K562 (cell line): ENCODE measurements around the gene VWA1. TPM values are rescaled to one million over a fixed set of nuclear protein-coding genes. Genes with fewer than 3 reads are reported as not detected.
A peak's percentile ranks its signal among the peaks of the same experiment; 100 is the strongest.

Experiments
- ATAC-seq: fragments of 200-7000 bp; cut with Tn5 transposase; 3 replicates; pipeline ENCODE4 v1.9.1; 2020; ENCODE audit warnings: moderate library complexity
- BruUV-seq: library from RNA; stranded (reverse); fragments of 400-500 nt; replicated peaks from 2 replicates; lab custom pipeline; 2021; lab: Mats Ljungman, UMichigan
- CTCF ChIA-PET: fragments of 300-600 bp; formaldehyde crosslinking; extraction: SDS; loops from one replicate; lab custom pipeline; 2021; ENCODE audit warnings: low intra/inter-chr PET ratio; lab: Yijun Ruan, JAX
- POLR2A ChIA-PET: fragments of 300-600, 350-650 bp; sonication (Branson Sonifier 250); formaldehyde crosslinking; extraction: SDS; loops from one replicate; lab custom pipeline; 2021; ENCODE audit warnings: antibody characterized with exemption, inconsistent platforms; lab: Yijun Ruan, JAX
- DNase-seq, 4 experiments: peaks; one replicate each; pipeline versions ENCODE4 v3.0.0 to v3.0.0-alpha.2; 2011 to 2018; ENCODE audit warnings: low spot score in 3 of 4, mixed read lengths in 3 of 4; ENCODE audit errors: extremely low read depth in 1 of 4
- FAIRE-seq: peaks from 2 replicates; lab custom pipeline; 2011; peaks lifted over from hg19 to GRCh38; lab: Jason Lieb, UNC
- H2AFZ ChIP-seq: 2 replicates; pipeline ENCODE4 v1.6.0; 2011; ENCODE audit warnings: low read depth, low read length, control low read depth, inconsistent platforms
- H3K27ac ChIP-seq: fragments of 200-600 bp; 3 replicates; pipeline ENCODE4 v1.8.0; 2011; ENCODE audit warnings: low read depth, mild to moderate bottlenecking, control low read depth, inconsistent platforms, low read length, moderate library complexity, mixed read lengths; ENCODE audit errors: extremely low read depth
- H3K27me3 ChIP-seq, 2 experiments: fragments of 300-600 bp in 1 of 2; 2 replicates in 1 of 2; 3 replicates in 1 of 2; pipeline versions ENCODE4 v1.6.0 to v1.8.0; 2011; ENCODE audit warnings: inconsistent platforms in 2 of 2, low read length in 2 of 2, mild to moderate bottlenecking in 1 of 2, mixed read lengths in 1 of 2, moderate library complexity in 1 of 2; ENCODE audit not compliant: control insufficient read depth in 2 of 2, insufficient read depth in 2 of 2
- H3K36me3 ChIP-seq: fragments of 300-600 bp; 3 replicates; pipeline ENCODE4 v1.8.0; 2011; ENCODE audit warnings: mild to moderate bottlenecking, low read length, inconsistent platforms; ENCODE audit not compliant: control insufficient read depth, insufficient read depth
- H3K4me1 ChIP-seq, 2 experiments: fragments of 200-600 bp in 1 of 2; replicated peaks in 1 of 2; 2 replicates in 1 of 2; 3 replicates in 1 of 2; pipeline versions ENCODE4 v1.5.1 to v1.8.0; 2011; ENCODE audit warnings: inconsistent platforms in 2 of 2, low read length in 2 of 2, mild to moderate bottlenecking in 1 of 2, mixed read lengths in 1 of 2, moderate library complexity in 1 of 2; ENCODE audit not compliant: control insufficient read depth in 2 of 2, insufficient read depth in 2 of 2
- H3K4me2 ChIP-seq: 2 replicates; pipeline ENCODE4 v1.6.1; 2011; ENCODE audit warnings: low read length, control low read depth, inconsistent platforms, mixed read lengths; ENCODE audit not compliant: insufficient read depth
- H3K4me3 ChIP-seq: fragments of 200-600 bp; sonication (generic), shearing (Covaris generic); 2 replicates; pipeline ENCODE4 v1.5.1; 2016; ENCODE audit warnings: control low read depth, inconsistent platforms
- H3K79me2 ChIP-seq: fragments of 200-600 bp; 3 replicates; pipeline ENCODE4 v1.8.0; 2011; ENCODE audit warnings: low read length, inconsistent platforms; ENCODE audit not compliant: control insufficient read depth, insufficient read depth
- H3K9ac ChIP-seq, 2 experiments: 2 replicates each; pipeline versions ENCODE4 v1.6.0 to v1.6.1; 2011; ENCODE audit warnings: low read depth in 2 of 2, low read length in 2 of 2, control low read depth in 1 of 2, inconsistent platforms in 1 of 2, mild to moderate bottlenecking in 1 of 2, mixed read lengths in 1 of 2; ENCODE audit not compliant: insufficient read depth in 1 of 2
- H3K9me1 ChIP-seq: one replicate; pipeline ENCODE4 v1.6.0; 2011; ENCODE audit warnings: inconsistent platforms, mild to moderate bottlenecking, low read length, moderate library complexity; ENCODE audit not compliant: control insufficient read depth, insufficient read depth
- H3K9me3 ChIP-seq: replicated peaks from 2 replicates; pipeline ENCODE4 v1.5.1; 2011; ENCODE audit warnings: low read depth, low read length, inconsistent platforms; ENCODE audit not compliant: control insufficient read depth, insufficient read depth
- H4K20me1 ChIP-seq: replicated peaks from 2 replicates; pipeline ENCODE4 v1.6.1; 2011; ENCODE audit warnings: low read length, inconsistent platforms, mixed read lengths; ENCODE audit not compliant: control insufficient read depth, insufficient read depth
- BCOR ChIP-seq: fragments of 450-650 bp; IDR thresholded peaks from 2 replicates; pipeline ENCODE4 v1.6.1; 2016
- CTCF ChIP-seq, 3 experiments: IDR thresholded peaks in 2 of 3; conservative IDR thresholded peaks in 1 of 3; 2 replicates each; pipeline ENCODE4 v1.5.1; 2011 to 2012; ENCODE audit warnings: low read length in 3 of 3, mild to moderate bottlenecking in 3 of 3, control low read depth in 2 of 3, improper control_type of control experiment in 1 of 3, inconsistent platforms in 1 of 3, low read depth in 1 of 3, mixed read lengths in 1 of 3, moderate library complexity in 1 of 3; ENCODE audit not compliant: insufficient read depth in 2 of 3
- ETS1 ChIP-seq: conservative IDR thresholded peaks from 2 replicates; pipeline ENCODE4 v1.6.1; 2011; ENCODE audit warnings: low read depth, mild to moderate bottlenecking, low read length; ENCODE audit not compliant: control insufficient read depth
- ETV1 ChIP-seq: fragments of 450-650 bp; conservative IDR thresholded peaks from 2 replicates; pipeline ENCODE4 v1.6.1; 2016; ENCODE audit warnings: missing genetic modification characterization, control low read depth, low read depth, missing compliant biosample characterization
- NR3C1 ChIP-seq: sonication (generic); formaldehyde crosslinking; IDR thresholded peaks from 2 replicates; pipeline ENCODE4 v1.8.1; 2022; ENCODE audit warnings: missing genetic modification reagents
- RAD21 ChIP-seq, 2 experiments: fragments of 250-450 bp in 1 of 2; fragments of 450-650 bp in 1 of 2; sonication (Bioruptor Pico) in 1 of 2; formaldehyde crosslinking in 1 of 2; IDR thresholded peaks in 1 of 2; conservative IDR thresholded peaks in 1 of 2; 2 replicates each; pipeline versions ENCODE4 v1.4.0 to v1.8.0; 2020 to 2022; ENCODE audit warnings: mild to moderate bottlenecking in 2 of 2, moderate library complexity in 1 of 2
- RBFOX2 ChIP-seq: fragments of 200-400 bp; formaldehyde crosslinking; IDR thresholded peaks from 2 replicates; pipeline ENCODE4 v1.6.1; 2017; ENCODE audit warnings: low read depth, mild to moderate bottlenecking, low read length, moderate library complexity
- SNAPC5 ChIP-seq: fragments of 250-450 bp; sonication (Bioruptor Pico); IDR thresholded peaks from 2 replicates; pipeline ENCODE4 v1.8.0; 2021; ENCODE audit warnings: moderate library complexity, mild to moderate bottlenecking, inconsistent platforms
- THAP12 ChIP-seq: fragments of 250-450 bp; sonication (Bioruptor Pico); IDR thresholded peaks from 2 replicates; pipeline ENCODE4 v1.9.0; 2021; ENCODE audit warnings: mild to moderate bottlenecking, inconsistent platforms
- ZEB2 ChIP-seq: fragments of 450-650 bp; IDR thresholded peaks from 2 replicates; pipeline ENCODE4 v1.6.1; 2016
- ZNF232 ChIP-seq: sonication (generic); formaldehyde crosslinking; IDR thresholded peaks from 2 replicates; pipeline ENCODE4 v1.8.0; 2022; ENCODE audit warnings: mild to moderate bottlenecking, missing genetic modification reagents
- ZNF277 ChIP-seq: fragments of 250-450 bp; sonication (Bioruptor Pico); IDR thresholded peaks from 2 replicates; pipeline ENCODE4 v1.8.0; 2022; ENCODE audit warnings: inconsistent platforms, mild to moderate bottlenecking, moderate library complexity, borderline replicate concordance
- WGBS: fragments of 100-300 bp; shearing (Covaris generic); methylation state at CpG from one replicate; pipeline ENCODE4 v1.1.6; 2016; ENCODE audit warnings: low coverage, mixed read lengths; ENCODE audit not compliant: insufficient coverage; ENCODE audit errors: missing lambda C conversion rate; 5-methylcytosine and 5-hydroxymethylcytosine counted together
- in situ Hi-C: fragments of 300-500 bp; cut with MboI; formaldehyde crosslinking; loops from 4 replicates; pipeline ENCODE4 v1.15.0; 2018; ENCODE audit warnings: inconsistent platforms, mixed read lengths
- intact Hi-C: fragments of 100-400 bp; cut with micrococcal nuclease; formaldehyde crosslinking; loops from 2 replicates; pipeline ENCODE4 v1.14.2; 2022
- polyA plus RNA-seq, 8 experiments: library from polyadenylated mRNA; depleted of rRNA in 4 of 8; stranded (reverse) in 5 of 8; unstranded in 3 of 8; fragments of >200 nt; fragmentation: Nextera tagmentation in 2 of 8; fragmentation: Illumina TruSeq in 1 of 8; extraction: Ambion mirVana in 2 of 8; extraction: Trizol in 1 of 8; gene quantifications; 2 replicates each; pipeline versions ENCODE4 v1.2.1 to v1.2.3, GENCODE V29; 2011 to 2014; ENCODE audit warnings: inconsistent platforms in 1 of 8, missing spikeins in 1 of 8
- total RNA-seq, 7 experiments: library from RNA; depleted of rRNA in 6 of 7; stranded (reverse); fragments of >200 nt in 6 of 7; fragmentation: Illumina TruSeq in 2 of 7; extraction: Trizol in 2 of 7; gene quantifications; 2 replicates each; pipeline versions ENCODE4 v1.2.1 to v1.2.3, GENCODE V29; 2011 to 2021; ENCODE audit warnings: low replicate concordance in 1 of 7

VWA1 gene
- total and polyA plus RNA-seq, 9 of the 15 experiments (the other 6 are each of a cell fraction or from before 2014, with no cell fraction given), result 0.01 to 6.4 (median 0.85) TPM

GRCh38 chr1:1437904-1438376 is 2.5 kb downstream of the VWA1 start:
- ChIA-PET POLR2A (interaction anchor here (0.6 to 1.0 kb wide), 4 partner anchors 14 to 311 kb away, joined by 3 to 4 read pairs (median 3); no protein-coding TSS in a partner anchor), CTCF (no interaction called here)
- FAIRE-seq, result peak; percentile 26
- Histone ChIP-seq H3K9ac (peak overlapping the region in 1 of 2 experiments; percentile 24; a peak in 2 of 4 replicates), H3K4me1 (peaks cover 31 to 93% of the 10 kb centered on the region in 2 experiments), H2AFZ (no peak overlapping the region), H3K79me2 (no peaks in the 10 kb centered on the region; the same call in 2 of the 3 replicates), H3K9me1 (no peaks in the 10 kb centered on the region), H3K27ac (no peak overlapping the region), H3K9me3 (no peaks in the 10 kb centered on the region), H3K4me2 (no peak overlapping the region), H4K20me1 (no peaks in the 10 kb centered on the region), H3K4me3 (no peak overlapping the region), H3K27me3 (no peaks in the 10 kb centered on the region), H3K36me3 (no peaks in the 10 kb centered on the region)
- WGBS, result 48% methylated on average over 11 of the region's 11 CpGs
- ATAC-seq, result no peak
- DNase-seq, result peak in 2 of 4 experiments; percentile 13 to 33
- intact Hi-C loops (no loop called here), in situ Hi-C loops (no loop called here)
- BruUV-seq, result no TSS peak
- no peak for TF ChIP-seq ETS1
- no peak for TF ChIP-seq RAD21 (CRISPR knock-in tag; conservative IDR thresholded peaks at IDR 0.05 in 1 of 2, IDR thresholded peaks at IDR 0.05 in 1 of 2)
- no peak for TF ChIP-seq BCOR
- 0 out of 2 replicates have a peak, but pooled peaks have one; percentile 43 for TF ChIP-seq NR3C1 (CRISPR knock-in tag)
- TF ChIP-seq ETV1 (tag), result no peak
- TF ChIP-seq RBFOX2, result 0 out of 2 replicates have a peak, but pooled peaks have one; percentile 1
- no peak for TF ChIP-seq SNAPC5
- TF ChIP-seq ZNF277, result no peak
- no peak for TF ChIP-seq ZNF232 (CRISPR knock-in tag)
- TF ChIP-seq CTCF (IDR thresholded peaks at IDR 0.05 in 2 of 3, conservative IDR thresholded peaks at IDR 0.05 in 1 of 3; ENCODE audit: insufficient read depth in 2 of 3, low read depth in 1 of 3, low read length in 3 of 3), result peak in 1 of 3 experiments; percentile 12; a peak in 1 of 6 replicates
- TF ChIP-seq ZEB2, result no peak
- no peak for TF ChIP-seq THAP12
